ENCODE measurements around the gene OR1D5.
"Not testable (repeated sequence)": the region's sequence is repeated elsewhere in the genome, so short reads cannot be mapped to it uniquely, and the experiment has no call there.

Gene OR1D5

GRCh38 chr17:3030852-3031470 is 32.4 kb downstream of the OR1D5 start:
- not testable (repeated sequence) for DNase-seq

GRCh38 chr17:3030096-3030495 is 33.3 kb downstream of the OR1D5 start:
- DNase-seq = no peak

DNA sequence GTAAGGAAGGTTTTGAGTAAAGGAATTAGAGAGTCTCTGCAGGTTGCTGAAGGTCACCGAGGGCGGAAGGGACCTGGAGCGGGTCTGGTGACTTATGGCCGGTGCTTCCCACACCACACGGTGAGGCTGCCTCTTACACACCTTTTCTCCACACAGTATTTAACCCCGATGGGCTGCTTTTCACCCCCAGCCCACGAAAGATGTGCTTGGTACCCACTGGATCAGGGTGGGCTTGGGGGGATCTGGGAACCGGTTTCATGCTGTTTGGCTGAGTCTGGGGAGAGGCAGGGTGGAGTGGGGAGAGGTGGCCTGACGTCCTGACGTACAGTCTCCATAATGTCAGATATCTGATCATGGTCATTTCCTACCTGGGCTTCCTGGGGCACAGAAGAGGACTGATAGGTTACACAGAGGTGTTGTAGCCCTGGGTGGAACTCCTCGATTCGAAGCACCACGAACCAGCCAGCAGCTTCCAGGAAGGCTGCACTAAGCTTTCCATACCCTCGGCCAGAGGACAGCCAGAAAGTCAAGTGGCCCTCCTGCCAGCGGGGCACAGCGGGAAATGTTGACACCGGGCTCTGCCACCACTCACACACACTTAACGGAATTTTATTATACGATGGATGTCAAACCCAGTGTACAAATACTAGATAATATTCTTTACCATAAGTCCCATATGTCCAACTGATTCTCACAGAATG is 34.0 kb downstream of the OR1D5 start:
- DNase-seq = peak; percentile 66

DNA sequence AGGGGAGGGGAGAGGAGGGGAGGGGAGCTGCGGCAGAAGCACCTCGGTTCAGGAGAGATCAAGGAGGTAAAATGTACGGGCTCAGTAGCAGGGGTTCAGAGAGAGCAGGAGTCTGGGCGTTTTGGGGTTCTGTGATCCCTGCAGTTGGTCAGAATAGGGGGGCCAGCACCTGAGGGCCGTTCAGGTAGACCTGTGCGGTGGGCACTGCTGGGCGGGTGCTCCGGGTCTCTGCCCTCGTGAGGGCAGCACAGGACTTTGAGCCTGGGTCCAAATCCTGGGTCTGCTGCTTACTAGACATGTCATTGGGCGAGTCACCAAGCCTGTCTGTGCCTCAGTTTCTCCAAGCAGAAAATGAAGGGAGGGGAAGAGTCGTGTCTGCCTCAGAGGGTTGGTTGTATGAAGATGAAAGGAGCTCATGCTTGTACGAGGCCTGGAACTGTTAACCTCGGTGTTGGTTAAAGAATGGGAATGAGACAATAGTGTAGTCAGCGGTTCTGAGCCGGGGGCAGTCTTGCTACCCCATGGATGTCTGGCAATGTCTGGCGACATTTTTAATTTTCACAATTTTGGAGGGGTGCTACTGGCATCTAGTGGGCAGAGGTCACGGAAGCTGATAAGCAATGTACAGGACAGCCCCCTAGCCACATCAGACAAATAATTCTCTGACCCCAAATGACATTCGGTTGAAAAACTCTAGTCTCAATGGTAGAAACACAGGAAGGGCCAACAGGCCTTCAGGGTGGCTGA is 35.4 kb downstream of the OR1D5 start:
- DNase-seq = no peak

- no peak for DNase-seq
Observed at GRCh38 chr17:3026856-3027751, 36.3 kb downstream of the OR1D5 start.

- no peak for DNase-seq
Observed at GRCh38 chr17:3026125-3026855, 37.1 kb downstream of the OR1D5 start.

DNA sequence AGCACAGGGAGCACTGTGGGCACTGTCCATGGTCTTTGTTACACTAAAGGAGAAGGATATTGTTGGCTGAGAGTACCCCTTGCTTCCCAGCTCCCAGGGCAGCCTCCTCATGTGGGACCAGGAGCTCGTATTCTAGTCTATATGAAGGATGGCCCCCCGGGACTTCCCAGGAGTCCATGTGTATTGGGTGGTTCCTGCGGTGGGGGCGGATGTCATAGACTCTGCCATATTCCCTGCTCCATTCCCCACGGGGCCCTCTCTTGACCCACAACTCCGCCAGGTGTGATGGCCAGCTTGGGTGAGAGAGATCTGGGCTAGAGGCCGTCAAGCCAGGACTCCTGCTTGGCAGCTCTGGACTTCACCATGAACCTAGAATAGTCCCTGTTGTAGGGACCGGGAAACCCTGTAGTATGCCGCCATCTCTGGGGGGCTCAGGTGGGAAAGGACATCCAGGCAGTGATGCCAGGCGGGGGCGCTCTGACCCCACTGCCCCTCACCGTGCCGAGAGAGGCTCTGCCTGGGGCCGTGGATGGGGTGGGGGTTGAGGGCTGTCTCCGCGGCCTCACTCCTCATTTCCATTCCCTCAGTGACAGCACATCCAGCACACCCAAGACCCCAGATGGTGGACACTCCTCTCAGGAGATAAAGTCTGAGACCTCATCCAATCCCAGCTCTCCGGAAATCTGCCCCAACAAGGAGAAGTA is 37.8 kb downstream of the OR1D5 start:
- DNase-seq = no peak

- no peak for DNase-seq
Observed at GRCh38 chr17:3024346-3024745, 39.1 kb downstream of the OR1D5 start.

DNA sequence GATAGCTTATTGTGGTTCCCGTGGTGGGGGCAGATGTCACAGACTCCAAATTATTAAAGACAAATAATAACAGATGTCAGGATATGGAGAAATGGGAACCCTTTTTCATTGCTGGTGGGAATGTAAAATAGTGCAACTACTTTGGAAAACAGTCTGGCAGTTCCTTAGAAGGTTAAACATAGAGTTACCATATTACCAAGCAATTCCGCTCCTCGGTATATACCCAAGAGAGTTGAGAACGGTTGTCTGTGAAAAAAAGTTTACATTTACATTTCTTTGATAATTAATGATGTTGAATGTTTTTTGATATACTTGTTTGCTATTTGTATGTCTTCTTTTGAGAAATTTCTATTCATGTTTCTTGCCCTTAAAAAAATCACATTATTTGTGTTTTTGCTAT is 41.2 kb downstream of the OR1D5 start:
- no peak for DNase-seq

DNA sequence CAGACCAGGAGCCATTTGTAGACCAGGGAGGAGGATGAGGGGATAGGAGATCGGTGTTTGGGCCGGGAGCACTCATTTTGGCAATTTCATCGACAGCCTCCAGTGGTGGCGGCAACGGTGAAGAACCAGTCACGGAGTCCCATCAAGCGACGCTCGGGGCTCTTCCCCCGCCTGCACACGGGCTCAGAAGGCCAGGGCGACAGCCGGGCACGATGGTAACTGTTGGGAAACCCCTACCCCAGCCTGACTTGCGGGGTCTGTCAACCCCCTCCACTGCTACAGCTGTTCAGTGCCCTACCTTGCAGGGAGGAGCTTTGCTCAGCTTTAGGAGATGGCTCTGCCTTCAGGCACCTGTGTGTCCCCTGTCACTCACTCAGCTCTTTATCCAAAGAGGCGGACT is 43.0 kb downstream of the OR1D5 start:
- DNase-seq = no peak

- DNase-seq = no peak
Observed at GRCh38 chr17:3019761-3020160, 43.6 kb downstream of the OR1D5 start.

DNA sequence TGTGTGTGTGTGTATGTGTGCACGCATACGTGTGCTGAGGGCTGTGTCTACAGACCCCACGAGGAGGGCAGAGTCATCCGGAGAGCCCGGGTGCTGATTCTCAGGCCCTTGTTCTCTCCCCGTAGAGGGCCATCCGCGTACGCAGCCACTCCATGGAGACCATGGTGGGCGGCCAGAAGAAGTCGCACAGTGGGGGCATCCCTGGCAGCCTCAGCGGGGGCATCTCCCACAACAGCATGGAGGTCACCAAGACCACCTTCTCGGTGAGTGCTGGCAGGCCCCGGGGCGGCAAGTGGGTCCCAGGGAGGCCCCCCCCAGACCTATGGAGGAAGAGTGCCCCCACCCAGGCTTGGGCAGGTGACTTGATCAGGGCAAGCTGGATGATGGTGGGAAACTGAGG is 45.5 kb downstream of the OR1D5 start:
- no peak for DNase-seq

- no peak for DNase-seq
Observed at GRCh38 chr17:3015890-3016289, 47.5 kb downstream of the OR1D5 start.

DNA sequence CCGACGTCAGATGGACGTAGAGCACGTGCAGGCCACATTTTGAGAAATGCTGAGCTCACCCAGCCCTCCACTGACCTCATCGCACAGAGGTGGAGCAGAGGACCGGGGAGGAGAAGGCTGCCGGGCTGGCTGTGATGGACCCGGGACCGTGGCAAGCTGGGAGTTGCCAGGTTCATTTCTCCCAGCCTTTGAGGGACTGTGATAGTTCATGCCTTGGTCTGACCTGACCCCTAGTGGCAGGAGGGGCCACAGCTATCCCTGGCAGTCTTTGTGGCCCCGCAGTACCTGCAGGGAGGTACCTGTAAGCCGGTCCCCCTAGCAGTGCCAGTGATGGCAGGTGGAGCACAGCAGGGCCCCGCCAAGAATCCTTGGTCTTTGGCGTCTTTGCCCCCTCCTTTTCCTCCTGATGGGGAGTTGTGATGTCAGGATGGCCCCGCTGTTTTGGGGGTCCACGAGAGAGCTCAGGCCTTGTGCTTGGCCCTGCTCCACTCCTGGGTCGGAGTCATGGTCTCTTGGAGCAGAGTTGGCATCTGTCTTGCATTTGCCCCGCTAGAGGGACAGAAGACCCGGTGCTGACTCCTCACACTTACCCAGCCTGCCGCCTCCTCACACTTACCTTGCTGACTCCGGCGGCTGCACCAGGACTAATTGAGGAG is 50.4 kb downstream of the OR1D5 start:
- DNase-seq = peak; percentile 42
